ENCODE results near the gene MTARC2.

MTARC2 gene

DNA sequence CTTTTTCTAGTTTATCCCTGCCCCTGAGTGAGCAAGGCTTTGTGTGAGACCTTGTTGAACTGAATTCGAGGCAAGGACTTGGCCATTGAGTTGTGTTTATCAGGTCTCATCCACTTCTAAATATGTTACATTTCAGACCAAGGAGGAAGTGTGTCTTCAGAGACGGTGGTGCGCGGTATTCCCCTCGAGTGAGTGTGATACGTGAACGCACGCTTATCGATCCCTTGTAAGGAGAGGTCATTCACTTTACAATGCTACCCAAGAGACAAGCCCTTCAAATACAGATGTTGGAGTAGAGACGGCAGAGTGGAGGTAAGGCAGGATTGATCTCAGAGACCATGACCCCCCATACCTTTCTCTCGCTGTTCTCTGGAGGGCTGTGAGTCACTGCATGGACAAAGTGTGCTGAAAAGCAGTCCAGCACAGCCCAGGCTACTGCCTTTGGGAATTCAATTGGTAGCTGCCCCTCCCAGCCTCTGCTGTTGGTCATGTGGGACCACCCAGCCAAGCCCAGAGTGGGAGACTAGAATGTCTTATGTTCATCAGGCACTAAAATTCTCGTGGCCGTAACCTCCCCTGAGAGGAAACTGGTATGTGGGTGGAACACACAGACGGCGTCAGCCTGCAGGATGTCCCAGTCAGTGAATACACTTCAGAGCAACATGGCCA lies 22.3 kb downstream of the MTARC2 start:
- DNase-seq, result no peak

DNA sequence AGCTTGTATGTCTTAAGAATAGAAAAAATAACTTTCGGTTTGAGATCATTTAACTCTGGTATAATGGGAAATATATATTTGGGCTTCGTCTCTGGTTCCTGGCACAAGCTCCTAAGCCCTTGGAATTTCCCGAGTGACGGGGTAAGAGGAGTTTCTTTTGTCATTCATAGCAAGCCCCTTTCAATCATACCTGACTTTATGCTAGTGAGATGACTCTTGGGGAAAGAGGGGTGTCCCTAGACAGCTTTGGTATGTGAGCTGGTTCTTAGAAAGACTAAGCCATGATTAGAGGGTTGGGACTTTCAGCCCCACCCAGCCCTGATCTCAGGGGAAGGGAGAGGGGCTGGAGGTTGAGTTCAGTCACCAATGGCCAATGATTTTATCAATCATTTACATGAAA lies 24.7 kb downstream of the MTARC2 start:
- no peak for DNase-seq

DNA sequence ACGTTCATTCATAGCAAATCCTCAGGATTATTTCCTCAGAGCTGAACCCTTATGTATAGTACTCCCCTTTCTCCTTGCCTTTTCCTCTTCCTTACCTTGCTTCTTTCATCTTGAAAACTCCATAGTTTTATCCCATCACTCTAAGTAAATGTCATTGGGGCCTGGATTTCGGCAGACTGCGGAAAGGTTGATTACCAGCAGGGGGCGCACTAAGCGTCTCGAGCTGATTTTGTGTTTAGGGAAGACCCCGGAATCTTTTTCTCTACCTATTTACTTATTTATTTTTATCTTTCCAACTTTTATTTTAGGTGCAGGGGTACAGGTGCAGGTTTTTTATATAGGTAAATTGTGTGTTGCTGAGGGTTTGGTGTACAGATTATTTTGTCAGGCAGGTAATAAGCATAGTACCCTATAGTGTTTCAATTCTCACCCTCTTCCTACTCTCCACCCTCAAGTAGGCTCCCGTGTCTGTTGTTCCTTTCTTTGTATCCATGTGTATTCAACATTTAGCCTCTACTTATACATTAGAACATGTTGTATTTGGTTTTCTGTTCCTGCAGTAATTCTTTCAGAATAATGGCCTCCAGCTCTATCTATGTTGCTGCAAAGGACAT lies 27.2 kb downstream of the MTARC2 start:
- peak in 1 of 2 experiments; percentile 9 for DNase-seq

DNA sequence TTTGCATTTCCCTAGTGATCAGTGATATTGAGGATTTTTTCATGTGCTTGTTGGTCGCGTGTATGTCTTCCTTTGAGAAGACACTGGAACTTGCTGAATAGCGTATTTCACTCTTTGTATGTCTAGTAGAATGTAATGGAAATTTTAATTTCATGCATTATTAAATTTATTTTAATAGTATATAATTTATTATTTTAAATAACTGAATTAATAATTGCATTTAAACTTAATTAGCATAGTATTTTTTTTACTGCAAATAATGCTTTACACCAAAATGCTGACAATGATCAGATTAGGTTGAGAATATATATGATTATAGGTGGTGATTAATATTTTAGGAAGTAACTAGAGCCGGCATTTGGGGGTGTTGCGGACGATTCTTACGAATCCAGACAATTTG lies 28.1 kb downstream of the MTARC2 start:
- DNase-seq, result no peak

DNA sequence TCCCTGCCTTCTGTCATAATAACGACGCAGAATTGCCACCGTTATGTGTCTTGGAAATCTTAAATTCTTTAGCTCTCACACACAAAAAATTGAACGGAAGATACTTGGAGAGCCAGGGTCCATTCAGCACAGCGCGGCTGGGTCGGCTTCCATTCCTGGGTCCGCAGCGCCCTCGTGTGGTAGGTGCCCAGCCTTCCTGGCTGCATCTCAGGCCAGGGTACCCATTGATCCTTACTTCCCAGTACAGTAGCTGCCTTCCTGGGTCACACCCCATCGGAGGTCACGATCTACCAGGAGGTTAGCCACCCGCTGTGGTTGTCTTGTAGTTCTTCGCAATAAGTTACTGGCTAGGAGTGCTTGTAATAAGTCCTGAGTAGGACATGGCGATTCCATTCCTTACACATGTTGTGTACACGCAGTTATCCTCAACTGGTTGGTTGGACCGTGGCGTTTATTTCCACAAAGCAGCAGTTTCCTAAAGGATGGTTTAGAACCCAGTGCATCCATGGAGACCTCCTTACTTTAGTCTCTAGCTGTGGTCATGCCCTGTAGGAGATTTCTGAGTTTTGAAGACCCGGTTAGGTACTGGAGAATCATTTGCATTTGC lies 28.7 kb downstream of the MTARC2 start:
- DNase-seq, result peak; percentile 46 to 48

DNA sequence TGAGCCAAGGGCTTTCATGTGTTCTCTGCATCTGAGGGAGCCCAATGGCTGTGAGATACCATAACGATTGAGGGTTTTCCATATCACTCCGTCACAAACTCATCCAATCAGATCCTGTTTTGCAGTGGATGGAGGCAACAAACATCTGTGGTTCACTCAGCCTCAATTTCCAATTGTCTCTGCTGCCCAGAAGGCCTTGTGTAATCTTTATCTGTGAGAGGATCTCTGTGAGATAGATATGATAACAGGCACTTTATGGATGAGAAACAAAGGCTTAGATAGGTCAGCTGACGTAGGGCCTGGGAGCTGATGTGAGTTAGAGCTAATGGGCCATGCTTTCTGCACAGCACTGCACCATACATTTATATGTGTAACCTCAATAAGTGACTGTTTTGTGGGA lies 35.3 kb downstream of the MTARC2 start:
- no peak for DNase-seq

DNA sequence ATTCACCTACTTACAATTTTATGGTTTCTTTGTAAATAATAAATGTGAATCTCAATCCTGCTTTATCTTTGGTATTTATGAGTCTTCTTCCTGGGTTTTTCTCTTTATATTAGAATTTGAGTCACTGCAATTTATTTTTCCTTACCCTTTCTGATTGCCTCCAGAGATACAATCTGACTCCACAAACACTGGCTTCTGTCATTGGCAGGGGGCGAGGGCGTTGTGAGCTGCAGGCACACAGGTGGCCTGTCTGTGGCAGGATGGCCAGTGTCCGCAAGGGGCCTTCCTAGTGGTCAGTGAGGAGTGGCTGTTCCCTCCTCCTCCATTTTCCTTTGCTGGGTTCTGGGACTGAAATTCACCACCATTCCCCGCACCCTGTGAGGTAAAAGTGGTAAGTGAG lies 36.6 kb downstream of the MTARC2 start:
- DNase-seq, result no peak

DNA sequence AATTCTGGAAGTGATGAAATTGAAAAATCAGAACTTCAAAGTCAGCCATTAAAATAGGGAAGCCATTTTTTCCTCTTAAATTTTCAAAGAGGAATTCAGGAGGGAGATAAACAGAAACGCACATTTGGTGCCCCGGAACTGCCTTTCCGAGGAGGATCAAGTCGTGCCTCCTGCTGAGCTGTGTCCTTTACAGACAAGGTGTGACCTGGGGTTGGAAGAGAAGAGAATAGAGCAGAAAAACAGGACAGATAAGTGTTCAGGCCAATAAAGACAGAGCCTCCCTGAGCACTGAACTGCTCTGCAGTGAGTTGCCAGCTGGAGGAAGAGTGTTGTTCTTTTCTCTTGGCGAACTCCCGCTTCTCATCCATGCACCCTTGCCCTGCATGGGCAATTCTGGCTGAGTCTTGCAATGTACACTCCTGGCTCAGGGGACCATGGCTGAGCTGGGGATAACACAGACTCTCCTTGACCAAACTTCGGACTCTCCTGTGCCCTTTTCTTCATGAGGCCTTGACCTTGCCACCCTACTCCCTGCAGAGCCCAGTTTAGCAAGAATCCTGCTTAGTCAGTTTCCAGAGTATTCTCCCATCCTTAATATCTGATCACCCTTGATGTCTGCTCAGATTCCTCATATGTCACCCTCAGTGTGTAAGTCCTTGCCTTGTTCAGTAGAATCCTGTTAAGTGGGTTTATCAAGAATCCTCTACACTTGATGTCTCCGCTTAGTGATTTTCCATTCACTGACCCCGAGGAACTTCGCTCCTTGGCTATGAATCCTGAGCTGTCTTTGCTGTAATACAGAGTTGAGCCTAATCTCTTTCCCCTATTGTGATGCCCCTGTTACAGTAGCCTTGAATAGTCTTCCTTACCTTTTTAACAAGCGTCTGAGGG lies 37.3 kb downstream of the MTARC2 start:
- no peak for DNase-seq

DNA sequence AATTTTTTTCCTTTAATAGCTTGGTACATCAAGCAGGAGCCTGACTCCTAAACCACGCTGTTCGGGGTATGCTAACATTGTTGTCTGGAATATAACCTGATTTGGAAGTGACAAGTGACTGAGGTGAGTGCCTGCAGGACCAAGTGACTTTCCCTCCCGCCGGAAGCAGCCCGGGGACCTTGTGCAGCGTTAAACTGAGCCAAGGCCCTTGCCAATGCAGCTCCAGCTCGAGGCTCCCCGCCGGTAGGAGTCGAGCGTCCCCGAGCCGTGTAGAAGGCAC lies 37.9 kb downstream of the MTARC2 start:
- no peak for DNase-seq

DNA sequence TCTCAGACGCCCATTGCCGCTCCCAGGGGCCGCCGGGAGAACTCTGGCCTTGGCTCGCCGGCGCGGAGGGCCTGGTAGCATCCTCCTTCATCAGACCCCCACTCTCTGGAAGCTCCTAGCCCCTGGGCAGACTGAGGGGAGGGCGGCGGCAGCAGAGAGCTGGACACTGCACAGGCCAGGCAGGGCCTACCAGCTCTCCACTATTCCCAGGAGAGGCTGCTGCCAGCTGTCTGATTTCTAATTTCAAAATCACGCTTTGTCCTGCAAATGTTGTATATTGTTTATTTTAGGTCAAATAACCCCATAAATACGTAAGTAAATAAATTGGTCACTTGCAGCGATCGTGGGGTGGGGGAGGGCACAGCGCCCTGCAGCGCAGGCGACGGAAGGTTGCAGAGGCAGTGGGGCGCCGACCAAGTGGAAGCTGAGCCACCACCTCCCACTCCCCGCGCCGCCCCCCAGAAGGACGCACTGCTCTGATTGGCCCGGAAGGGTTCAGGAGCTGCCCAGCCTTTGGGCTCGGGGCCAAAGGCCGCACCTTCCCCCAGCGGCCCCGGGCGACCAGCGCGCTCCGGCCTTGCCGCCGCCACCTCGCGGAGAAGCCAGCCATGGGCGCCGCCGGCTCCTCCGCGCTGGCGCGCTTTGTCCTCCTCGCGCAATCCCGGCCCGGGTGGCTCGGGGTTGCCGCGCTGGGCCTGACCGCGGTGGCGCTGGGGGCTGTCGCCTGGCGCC lies 38.4 kb downstream of the MTARC2 start, which contains the start of gene MTARC1:
Gene MTARC1 (plus strand): TSS at position 577 of the 732 bp plus-strand sequence. CDS start 32 bp downstream, at position 609.
- DNase-seq, result no peak

DNA sequence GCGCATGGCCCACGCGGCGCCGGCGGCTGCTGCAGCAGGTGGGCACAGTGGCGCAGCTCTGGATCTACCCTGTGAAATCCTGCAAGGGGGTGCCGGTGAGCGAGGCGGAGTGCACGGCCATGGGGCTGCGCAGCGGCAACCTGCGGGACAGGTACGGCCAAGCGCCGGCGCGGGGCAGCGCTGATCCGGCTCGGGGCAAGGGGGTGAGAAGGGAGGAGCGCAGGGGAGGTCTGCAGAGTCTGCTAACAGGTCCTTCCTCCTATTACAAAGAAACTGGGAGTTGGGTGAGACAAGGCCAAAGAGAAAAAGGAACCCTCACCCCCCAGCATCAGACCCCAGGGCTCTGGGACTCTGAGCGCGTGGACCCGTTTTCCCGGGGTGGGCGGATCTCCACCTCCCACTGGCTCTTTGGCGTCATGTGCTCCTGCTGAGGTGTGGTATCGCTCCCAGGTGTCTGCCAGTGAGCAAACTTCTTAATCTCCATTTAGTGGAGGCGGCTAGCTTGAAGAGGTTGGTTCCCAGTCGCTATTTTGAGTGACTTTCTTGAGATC lies 39.0 kb downstream of the MTARC2 start:
- no peak for DNase-seq

DNA sequence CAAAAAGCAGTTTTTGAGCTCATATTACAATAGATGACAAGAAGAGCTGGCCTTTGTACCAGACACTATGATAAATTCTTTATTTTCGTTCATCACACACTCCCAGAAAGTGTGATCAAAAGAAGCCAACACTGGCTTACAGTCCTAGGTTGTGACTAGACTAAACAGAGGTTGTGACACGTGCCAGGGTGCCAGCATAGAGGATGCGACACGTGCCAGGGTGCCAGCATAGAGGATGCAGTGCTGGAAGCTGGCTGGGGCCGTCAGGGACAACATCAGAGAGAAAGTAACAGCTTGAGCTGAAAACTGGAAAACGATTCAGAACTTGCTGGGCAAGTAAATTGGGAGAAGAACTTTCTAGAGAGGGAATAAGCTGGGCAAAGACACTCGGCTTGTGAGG lies 40.8 kb downstream of the MTARC2 start:
- no peak for DNase-seq

DNA sequence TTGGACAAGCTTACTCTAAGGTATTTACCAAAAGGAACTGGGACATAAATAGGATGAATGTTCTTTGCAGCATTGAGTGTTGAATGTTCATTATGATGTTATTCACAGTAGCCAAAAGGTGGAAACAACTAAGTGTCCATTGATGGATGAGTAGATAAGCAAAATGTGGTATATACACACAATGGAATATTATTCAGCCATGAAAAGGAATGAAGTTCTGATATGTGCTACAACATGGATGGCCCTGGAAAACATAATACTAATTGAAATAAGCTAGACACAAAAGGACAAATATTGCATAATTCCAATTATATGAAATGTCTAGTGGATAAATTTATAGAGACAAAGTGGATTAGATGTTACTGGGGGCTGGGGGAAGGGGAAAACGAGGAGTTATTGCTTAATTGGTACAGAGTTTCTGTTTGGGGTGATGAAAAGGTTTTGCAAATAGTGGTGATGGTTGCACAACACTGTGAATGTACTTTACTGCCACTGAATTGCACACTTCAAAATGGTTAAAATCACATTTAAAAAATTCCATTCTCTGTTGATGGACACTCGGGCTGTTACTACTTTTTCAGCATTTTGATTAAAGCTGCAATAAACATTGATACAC lies 41.5 kb downstream of the MTARC2 start:
- no peak for DNase-seq

DNA sequence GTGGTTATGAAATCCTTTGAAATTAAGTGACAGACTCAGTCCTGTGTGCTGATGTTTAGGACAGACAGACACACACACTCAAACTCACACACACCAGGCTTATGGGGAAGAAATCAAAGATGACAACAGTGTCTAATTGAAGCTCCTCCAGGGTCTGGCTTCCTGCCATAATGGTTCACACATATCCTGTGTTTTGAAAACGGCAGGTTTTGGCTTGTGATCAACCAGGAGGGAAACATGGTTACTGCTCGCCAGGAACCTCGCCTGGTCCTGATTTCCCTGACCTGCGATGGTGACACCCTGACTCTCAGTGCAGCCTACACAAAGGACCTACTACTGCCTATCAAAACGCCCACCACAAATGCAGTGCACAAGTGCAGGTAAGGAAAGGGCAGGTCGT lies 43.2 kb downstream of the MTARC2 start:
- DNase-seq, result no peak

DNA sequence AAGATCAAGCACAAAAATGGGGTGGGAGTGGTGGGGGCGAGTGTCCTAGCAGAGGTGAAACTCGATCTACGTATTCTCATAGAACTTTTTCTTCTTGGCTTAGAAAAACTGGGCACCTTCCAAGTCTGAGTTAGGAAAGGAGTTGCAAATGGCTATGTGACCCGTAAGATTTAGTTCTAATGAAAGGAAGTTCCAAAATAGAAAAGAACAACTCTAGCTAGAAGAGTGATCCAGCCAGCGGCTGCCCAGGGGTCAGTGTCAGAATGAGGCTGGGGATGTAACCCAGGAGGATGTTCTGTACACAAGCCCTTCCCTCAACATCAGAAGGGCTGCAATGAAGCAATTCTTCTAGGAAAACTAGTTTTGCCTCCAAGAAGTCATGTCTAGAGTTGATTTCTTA lies 43.8 kb downstream of the MTARC2 start:
- no peak for DNase-seq

DNA sequence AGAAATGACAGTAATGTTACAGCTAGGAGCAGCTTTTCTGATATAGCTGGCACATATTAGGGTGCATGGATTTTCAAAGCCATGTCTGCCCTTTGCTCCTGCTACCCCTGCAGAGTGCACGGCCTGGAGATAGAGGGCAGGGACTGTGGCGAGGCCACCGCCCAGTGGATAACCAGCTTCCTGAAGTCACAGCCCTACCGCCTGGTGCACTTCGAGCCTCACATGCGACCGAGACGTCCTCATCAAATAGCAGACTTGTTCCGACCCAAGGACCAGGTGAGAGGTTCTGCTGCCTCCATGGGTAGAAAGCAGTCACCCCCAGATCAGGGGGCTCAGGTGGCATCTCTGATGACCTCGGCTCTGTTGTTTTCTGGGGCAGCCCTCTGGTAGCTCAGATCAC lies 48.4 kb downstream of the MTARC2 start:
- DNase-seq, result no peak

DNA sequence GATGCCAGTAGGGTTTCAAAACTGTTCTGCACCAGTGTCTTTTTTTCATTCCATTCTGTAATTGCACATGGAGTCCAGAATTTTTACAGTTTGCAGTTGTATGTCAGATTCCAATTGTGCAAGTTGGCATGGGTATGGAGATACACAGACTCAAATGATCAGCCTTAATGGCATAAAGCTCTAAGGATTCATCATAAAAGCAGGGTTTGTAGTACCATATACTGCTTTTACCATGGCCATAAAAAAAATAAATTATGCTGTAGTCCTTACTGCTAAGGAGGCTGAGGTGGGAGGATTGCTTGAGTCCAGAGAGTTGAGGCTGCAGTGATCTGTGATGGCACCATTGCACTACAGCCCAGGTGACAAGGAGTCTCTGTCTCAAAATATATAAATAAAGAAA lies 48.9 kb downstream of the MTARC2 start:
- DNase-seq, result no peak

DNA sequence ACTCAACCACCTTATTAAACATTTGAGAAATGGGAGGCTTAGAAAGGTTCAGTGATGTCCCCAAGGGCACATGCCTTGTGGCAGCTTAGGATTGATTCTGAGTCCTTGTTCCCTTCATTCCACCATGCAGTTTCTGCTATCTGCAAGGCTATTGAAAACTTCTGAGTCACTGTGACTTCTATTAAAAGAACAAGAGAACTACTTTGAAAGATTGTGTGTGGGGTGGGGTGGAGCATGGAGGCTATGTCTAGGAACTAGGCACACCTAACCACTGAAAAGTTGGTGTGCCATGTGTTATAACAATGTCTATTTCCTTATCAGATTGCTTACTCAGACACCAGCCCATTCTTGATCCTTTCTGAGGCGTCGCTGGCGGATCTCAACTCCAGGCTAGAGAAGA lies 49.4 kb downstream of the MTARC2 start:
- DNase-seq, result no peak

DNA sequence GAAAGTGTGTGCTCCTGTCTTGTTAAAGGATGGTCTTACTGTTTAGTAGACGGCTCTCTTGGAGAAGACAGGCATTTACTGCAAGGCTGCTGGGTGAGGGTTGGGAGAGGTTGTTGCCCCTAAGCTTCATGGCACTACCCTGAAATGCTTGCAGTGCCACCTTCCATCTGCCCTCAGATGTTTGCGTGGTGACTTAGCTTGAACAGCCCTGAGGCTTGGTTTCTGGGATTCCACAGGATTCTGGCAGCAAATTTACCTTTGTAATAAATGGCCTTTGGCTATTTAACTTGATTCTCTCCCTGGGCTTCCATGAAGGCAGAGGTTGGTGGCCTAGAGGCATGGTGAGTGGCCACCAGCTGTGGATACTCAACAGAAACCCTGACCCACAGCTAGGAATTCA lies 50.2 kb downstream of the MTARC2 start:
- no peak for DNase-seq

DNA sequence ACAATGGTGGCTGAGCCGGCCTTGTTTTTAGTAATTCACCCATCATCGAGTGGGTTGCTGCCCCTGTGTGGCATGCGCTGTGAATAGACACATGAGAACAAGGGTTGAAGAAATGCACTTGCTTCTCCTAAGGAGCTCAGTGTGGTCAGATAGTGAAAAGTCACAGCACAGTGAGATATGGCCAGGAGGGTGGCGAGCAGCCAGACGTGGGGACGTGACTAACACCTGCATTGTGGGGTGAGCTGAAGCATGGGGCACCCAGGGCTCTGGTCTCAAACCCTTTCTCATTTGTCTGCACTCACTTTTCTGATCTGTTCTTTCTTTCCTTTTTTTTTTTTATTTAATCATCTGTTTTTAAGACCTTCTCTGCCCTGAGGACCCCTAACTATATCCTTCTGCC lies 52.1 kb downstream of the MTARC2 start:
- DNase-seq, result no peak

DNA sequence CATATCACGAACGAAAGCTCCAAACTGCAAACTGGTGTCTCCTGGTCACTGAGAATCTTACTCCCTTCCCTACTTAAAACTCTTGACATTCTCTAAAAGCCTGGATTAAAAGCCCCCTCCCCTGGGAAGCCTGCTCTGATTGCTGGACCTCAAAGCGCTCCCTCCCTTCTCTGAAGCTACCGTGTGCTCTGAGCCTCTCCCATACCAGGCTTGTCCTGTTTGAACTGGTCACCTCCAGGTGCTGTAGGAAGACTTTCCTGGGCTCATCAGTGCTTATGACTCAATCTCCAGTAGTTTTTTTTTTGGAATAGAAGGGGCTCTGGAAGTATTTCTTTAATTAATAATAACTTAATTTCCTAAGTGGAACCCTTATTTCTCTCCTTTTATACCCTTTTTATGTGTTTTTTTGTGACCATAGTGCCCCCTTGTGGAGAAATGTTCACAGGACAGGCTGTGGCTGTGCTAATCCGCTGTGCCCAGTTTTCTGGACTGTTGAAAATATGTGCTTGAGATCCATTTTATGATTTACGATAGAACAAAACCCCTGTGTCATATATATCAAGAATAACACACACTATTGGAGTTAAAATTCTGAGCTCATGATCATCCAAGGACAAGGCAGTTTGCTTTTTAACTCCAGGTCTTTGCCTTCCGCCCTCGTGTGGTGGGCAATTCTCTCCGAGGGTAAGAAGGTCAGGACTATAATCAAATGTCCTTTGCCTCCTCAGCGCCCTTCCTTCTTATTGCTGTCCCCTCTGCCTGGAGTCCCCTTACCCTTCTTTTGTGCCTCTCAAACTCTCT lies 55.5 kb downstream of the MTARC2 start:
- no peak for DNase-seq
